A549 (cell line): ENCODE results near the gene PFKFB3.

ENCODE experiments used
- CEBPB ChIP-seq, 2 experiments: fragments of >200 bp in 1 of 2; sonication (Bioruptor Twin) in 1 of 2; formaldehyde crosslinking in 1 of 2; IDR thresholded peaks; 2 replicates each; pipeline ENCODE4 v1.6.1; 2012 to 2016
- CTCF ChIP-seq: fragments of >200 bp; sonication (Bioruptor Twin); formaldehyde crosslinking; IDR thresholded peaks from 3 replicates; pipeline ENCODE4 v1.5.1; 2016
- NR3C1 ChIP-seq: fragments of >200 bp; sonication (Bioruptor Twin); formaldehyde crosslinking; IDR thresholded peaks from 3 replicates; pipeline ENCODE4 v1.6.1; 2017
- POLR2A ChIP-seq: IDR thresholded peaks from 2 replicates; pipeline ENCODE4 v1.6.1; 2012; ENCODE audit warnings: mild to moderate bottlenecking, low read length
- RCOR1 ChIP-seq: fragments of 150-350 bp; IDR thresholded peaks from 2 replicates; pipeline ENCODE4 v1.6.1; 2014; ENCODE audit warnings: antibody characterized with exemption, low read length, low read depth

- TF ChIP-seq POLR2A (no peak), CTCF (no peak), RCOR1 (no peak), CEBPB (IDR thresholded peaks at IDR 0.05) (no peak), NR3C1 (no peak)
These were observed 27.0 kb downstream of the PFKFB3 start for GRCh38 chr10:6229746-6230145.
